ENCODE data around the gene ANGEL1.

DNA sequence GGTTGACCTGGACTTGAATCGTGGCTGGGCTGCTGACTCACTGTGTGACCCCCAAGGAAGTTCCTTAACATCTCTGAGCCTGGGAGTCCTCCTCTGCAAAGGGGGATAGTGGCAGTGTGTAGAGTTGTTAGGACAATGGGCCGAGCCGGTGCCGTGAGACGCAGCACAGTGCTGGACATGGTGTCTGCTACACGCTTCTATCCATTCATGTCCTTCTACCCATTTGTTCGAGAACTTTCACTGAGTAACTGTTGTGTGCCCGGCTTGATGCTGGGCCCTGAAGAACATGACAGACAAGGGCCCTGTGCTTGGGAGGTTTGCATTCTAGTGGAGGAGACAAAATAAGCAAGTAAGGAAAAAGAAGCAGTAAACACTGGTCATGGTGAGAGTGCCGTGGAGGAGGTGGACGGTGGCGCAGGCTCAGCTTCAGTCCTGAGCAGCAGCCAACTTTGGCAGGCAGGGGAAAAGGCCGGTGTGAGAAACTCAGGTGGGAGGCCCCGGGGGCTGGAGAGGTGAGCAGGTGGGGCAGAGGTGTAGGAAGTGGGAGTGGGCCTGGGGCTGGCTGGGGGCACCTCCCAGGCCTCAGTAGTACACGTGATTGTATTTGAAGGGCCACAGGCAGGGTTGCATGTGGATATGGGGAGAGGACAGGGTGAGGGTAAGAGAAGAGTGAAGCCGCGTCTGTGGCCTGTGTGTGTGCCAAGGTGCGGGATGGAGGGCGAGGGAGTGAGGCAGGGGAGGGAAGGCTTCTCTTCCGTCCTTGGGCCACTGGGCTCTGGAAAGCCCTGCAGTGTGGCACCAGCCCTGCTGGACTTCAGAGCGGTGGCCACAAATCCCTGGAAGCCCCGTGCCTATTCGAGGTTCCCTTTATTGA, 37.6 kb downstream of the ANGEL1 start:
- TF ChIP-seq, protein P1, sequence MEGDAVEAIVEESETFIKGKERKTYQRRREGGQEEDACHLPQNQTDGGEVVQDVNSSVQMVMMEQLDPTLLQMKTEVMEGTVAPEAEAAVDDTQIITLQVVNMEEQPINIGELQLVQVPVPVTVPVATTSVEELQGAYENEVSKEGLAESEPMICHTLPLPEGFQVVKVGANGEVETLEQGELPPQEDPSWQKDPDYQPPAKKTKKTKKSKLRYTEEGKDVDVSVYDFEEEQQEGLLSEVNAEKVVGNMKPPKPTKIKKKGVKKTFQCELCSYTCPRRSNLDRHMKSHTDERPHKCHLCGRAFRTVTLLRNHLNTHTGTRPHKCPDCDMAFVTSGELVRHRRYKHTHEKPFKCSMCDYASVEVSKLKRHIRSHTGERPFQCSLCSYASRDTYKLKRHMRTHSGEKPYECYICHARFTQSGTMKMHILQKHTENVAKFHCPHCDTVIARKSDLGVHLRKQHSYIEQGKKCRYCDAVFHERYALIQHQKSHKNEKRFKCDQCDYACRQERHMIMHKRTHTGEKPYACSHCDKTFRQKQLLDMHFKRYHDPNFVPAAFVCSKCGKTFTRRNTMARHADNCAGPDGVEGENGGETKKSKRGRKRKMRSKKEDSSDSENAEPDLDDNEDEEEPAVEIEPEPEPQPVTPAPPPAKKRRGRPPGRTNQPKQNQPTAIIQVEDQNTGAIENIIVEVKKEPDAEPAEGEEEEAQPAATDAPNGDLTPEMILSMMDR (IDR thresholded peaks at IDR 0.05; ENCODE audit: poor library complexity), result no peak
- TF ChIP-seq EZH2phosphoT487 (IDR thresholded peaks at IDR 0.05; ENCODE audit: low read depth, severe bottlenecking, unreplicated experiment), result no peak
